ENCODE results near the gene INSL3. TPM values are rescaled to one million over a fixed set of nuclear protein-coding genes. Genes with fewer than 3 reads are reported as not detected.
A peak's percentile ranks its signal among the peaks of the same experiment; 100 is the strongest.

Gene INSL3, protein sequence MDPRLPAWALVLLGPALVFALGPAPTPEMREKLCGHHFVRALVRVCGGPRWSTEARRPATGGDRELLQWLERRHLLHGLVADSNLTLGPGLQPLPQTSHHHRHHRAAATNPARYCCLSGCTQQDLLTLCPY
- total RNA-seq (1 to 10 TPM; 5.0 to 5.3 TPM), polyA plus RNA-seq (1 to 10 TPM; 1.0 to 3.9 TPM)

DNA sequence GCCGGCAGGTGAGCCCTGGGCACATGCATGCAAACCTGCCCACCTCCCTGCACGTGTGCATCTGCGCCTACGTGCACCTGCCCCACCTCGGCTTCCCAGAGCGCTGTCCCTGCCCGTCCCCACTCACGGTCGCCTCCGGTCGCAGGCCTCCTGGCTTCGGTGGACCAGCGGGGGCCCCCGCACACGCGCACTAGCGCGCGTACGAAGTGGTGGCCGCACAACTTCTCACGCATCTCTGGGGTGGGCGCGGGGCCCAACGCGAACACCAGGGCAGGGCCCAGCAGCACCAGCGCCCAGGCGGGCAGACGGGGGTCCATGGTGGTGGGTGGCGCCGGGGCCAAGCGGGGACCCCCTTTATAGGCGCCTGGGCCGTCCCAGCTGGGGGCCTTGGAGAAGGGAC lies at the start of gene INSL3:
TSS of gene INSL3 (minus strand) at position 330 of the 400 bp plus-strand sequence. CDS start at position 317, 13 bp downstream.
- H3K9me3 ChIP-seq (ENCODE audit: control insufficient read depth in 1 of 2, low read length in 2 of 2): no peaks in the 10 kb centered on the region
- Mint-ChIP-seq H3K9me3 (no peaks in the 10 kb centered on the region), H3K36me3 (peaks cover 7 to 10% of the 10 kb centered on the region in 2 donors), H3K4me3 (no peak within 1 kb of the TSS), H3K27me3 (no peaks in the 10 kb centered on the region), H3K27ac (no peak within 1 kb of the TSS), H3K4me1 (peaks cover 0 to 2% (median under 1%) of the 10 kb centered on the region in 4 donors)
- DNase-seq: no peak
- H3K4me1 ChIP-seq (ENCODE audit: insufficient read depth, low read length): no peaks in the 10 kb centered on the region
- H3K27ac ChIP-seq (ENCODE audit: low read depth, low read length): no peak within 1 kb of the TSS
- intact Hi-C loops (cut with micrococcal nuclease): no loop called here
- no peak within 1 kb of the TSS for H3K4me3 ChIP-seq (ENCODE audit: low read length in 2 of 2)
- POLR2A ChIA-PET (ENCODE audit: partially characterized antibody): interaction anchor here (0.6 to 2.5 kb wide), 2 partner anchors 9 to 18 kb away, joined by 3 to 8 read pairs; no protein-coding TSS in a partner anchor
- CTCF ChIA-PET (ENCODE audit: partially characterized antibody): no interaction called here
- H3K36me3 ChIP-seq (ENCODE audit: insufficient read depth, low read length): no peaks in the 10 kb centered on the region
- H3K27me3 ChIP-seq (ENCODE audit: insufficient read depth, low read length): no peaks in the 10 kb centered on the region

DNA sequence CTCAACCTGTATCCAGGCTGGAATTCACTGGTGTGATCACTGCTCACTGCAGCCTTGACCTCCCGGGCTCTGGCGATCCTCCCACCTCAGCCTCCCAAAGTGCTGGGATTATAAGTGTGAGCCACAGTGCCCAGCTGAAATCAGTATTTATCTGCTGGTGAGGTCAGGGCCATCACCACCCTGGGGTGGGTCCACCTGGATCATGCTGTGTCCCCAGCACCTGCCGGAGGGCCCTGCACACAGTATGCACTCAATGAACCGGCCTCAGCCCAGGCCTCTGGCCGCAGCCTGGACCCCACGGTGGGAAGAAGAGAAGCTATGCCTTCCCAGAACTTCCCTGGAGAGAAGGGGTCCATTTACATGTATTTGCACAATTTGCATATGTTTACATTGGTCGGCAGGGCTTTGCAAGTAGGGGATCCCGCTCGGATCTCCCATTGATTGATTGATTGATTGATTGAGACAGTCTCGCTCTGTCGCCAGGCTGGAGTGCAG lies 47.8 kb upstream of the INSL3 start:
- Histone ChIP-seq H3K4me3 (ENCODE audit: low read length in 2 of 2) (no peak overlapping the region), H3K9me3 (ENCODE audit: control insufficient read depth in 1 of 2, low read length in 2 of 2) (no peaks in the 10 kb centered on the region), H3K36me3 (ENCODE audit: insufficient read depth, low read length) (peaks cover 9% of the 10 kb centered on the region), H3K4me1 (ENCODE audit: insufficient read depth, low read length) (peaks cover 26% of the 10 kb centered on the region), H3K27me3 (ENCODE audit: insufficient read depth, low read length) (no peaks in the 10 kb centered on the region), H3K27ac (ENCODE audit: low read depth, low read length) (no peak overlapping the region)
- Mint-ChIP-seq H3K27ac (peak overlapping the region in 2 of 7 donors; percentile 58 to 66), H3K27me3 (no peaks in the 10 kb centered on the region), H3K4me3 (peak overlapping the region in 1 of 8 donors; percentile 20), H3K9me3 (no peaks in the 10 kb centered on the region), H3K4me1 (peaks cover 3 to 26% (median 10%) of the 10 kb centered on the region in 4 donors), H3K36me3 (peaks cover 3 to 8% of the 10 kb centered on the region in 2 donors)
- no peak for DNase-seq
- ChIA-PET CTCF (ENCODE audit: partially characterized antibody) (no interaction called here), POLR2A (ENCODE audit: partially characterized antibody) (interaction anchor here (4.8 kb wide), 1 partner anchor 9 kb away, joined by 81 read pairs; the partner anchor contains the start of gene RPL18A)
- intact Hi-C loops (cut with micrococcal nuclease): no loop called here

DNA sequence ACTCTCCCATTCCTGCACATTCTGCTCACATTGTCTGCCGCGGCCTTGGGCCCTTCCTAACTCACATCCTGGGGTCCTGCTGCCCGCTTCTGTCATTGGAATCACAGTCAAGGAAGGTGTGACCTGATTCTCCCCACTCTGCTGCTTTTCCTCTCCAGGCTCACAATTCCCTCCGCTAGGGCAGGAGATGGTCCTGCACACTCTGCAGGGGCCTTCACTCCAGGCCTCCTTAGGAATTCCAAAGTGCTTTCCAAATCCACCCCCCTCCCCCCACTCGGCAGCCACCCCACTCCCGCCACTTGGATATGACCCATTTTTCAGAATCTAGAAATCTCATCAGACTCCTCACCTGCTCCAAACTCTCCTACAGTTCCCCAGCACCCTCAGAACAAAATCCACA lies 47.4 kb upstream of the INSL3 start:
- intact Hi-C loops (cut with micrococcal nuclease): no loop called here
- Histone ChIP-seq H3K27me3 (ENCODE audit: insufficient read depth, low read length) (no peaks in the 10 kb centered on the region), H3K4me3 (ENCODE audit: low read length in 2 of 2) (no peak overlapping the region), H3K4me1 (ENCODE audit: insufficient read depth, low read length) (peaks cover 24% of the 10 kb centered on the region), H3K9me3 (ENCODE audit: control insufficient read depth in 1 of 2, low read length in 2 of 2) (no peaks in the 10 kb centered on the region), H3K27ac (ENCODE audit: low read depth, low read length) (no peak overlapping the region), H3K36me3 (ENCODE audit: insufficient read depth, low read length) (peaks cover 14% of the 10 kb centered on the region)
- Mint-ChIP-seq H3K27me3 (no peaks in the 10 kb centered on the region), H3K4me1 (peaks cover 3 to 26% (median 10%) of the 10 kb centered on the region in 4 donors), H3K36me3 (peaks cover 5 to 12% of the 10 kb centered on the region in 2 donors), H3K4me3 (peak overlapping the region in 1 of 8 donors; percentile 20), H3K9me3 (no peaks in the 10 kb centered on the region), H3K27ac (peak overlapping the region in 2 of 7 donors; percentile 58 to 66)
- ChIA-PET CTCF (ENCODE audit: partially characterized antibody) (no interaction called here), POLR2A (ENCODE audit: partially characterized antibody) (no interaction called here)
- no peak for DNase-seq

DNA sequence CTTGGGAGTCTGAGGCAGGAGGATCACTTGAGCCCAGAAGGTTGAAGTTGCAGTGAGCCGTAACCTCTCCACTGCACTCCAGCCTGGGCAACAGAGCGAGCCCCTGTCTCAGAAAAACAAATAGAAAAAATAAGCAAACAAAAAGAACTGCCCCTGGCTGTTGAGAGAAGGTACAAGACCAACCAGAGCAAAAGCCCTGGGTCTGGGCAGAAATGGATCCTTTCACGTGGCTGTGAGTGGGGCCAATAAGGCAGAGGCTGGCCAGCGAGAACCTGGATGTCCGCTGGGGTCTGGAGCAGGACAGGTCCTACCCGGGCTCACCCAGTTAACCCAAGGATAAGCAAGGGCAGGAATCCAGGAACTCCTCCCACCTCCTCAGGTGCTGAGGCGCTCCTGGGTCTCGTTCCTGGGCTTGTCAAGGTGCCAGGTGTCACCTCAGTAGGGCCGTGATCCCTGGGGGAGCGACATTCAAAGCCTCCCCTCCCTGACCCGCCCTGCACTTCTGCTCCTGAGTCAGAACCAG lies 45.7 kb upstream of the INSL3 start:
- intact Hi-C loops (cut with micrococcal nuclease): no loop called here
- CTCF ChIA-PET (ENCODE audit: partially characterized antibody): no interaction called here
- no peak for DNase-seq
- no peaks in the 10 kb centered on the region for H3K9me3 ChIP-seq (ENCODE audit: control insufficient read depth in 1 of 2, low read length in 2 of 2)
- peaks cover 15% of the 10 kb centered on the region for H3K4me1 ChIP-seq (ENCODE audit: insufficient read depth, low read length)
- peaks cover 3 to 24% (median 9%) of the 10 kb centered on the region in 4 donors for H3K4me1 Mint-ChIP-seq
- H3K36me3 ChIP-seq (ENCODE audit: insufficient read depth, low read length): peaks cover 31% of the 10 kb centered on the region
- H3K4me3 Mint-ChIP-seq: no peak overlapping the region
- no peaks in the 10 kb centered on the region for H3K9me3 Mint-ChIP-seq
- H3K4me3 ChIP-seq (ENCODE audit: low read length in 2 of 2): no peak overlapping the region
- H3K27ac ChIP-seq (ENCODE audit: low read depth, low read length): no peak overlapping the region
- no peaks in the 10 kb centered on the region for H3K27me3 Mint-ChIP-seq
- POLR2A ChIA-PET (ENCODE audit: partially characterized antibody): no interaction called here
- H3K27ac Mint-ChIP-seq: peak overlapping the region in 2 of 7 donors; percentile 10 to 52
- peaks cover 16 to 22% of the 10 kb centered on the region in 2 donors for H3K36me3 Mint-ChIP-seq
- H3K27me3 ChIP-seq (ENCODE audit: insufficient read depth, low read length): no peaks in the 10 kb centered on the region

DNA sequence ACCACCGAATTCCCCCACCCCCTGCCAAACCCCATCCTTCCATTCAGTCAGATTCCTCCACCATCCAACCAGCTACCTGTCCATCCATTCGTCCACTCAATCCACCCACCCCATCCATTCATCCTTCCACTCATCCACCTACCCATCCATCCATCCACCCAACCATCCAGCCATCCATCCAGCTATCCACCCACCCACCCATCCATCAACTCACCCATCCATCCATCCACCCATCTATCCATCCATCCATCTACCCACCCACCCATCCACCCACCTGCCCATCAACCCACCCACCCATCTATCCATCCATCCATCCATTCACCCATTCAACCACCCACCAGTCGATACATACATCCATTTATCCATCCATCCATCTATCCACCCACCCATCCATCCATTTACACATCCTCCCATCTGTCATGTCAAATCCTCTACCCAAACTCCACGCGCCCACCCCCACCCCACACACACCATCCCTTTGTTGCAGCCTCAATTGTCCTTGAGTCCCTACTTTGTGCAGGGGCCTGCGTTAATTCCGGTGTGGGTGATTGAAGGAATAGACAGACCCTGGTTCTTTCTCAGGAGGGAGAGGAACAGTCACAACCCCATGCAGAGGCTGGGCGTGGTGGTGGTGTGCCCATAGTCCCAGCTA lies 45.1 kb upstream of the INSL3 start:
- Histone ChIP-seq H3K9me3 (ENCODE audit: control insufficient read depth in 1 of 2, low read length in 2 of 2) (no peaks in the 10 kb centered on the region), H3K27ac (ENCODE audit: low read depth, low read length) (no peak overlapping the region), H3K4me3 (ENCODE audit: low read length in 2 of 2) (no peak overlapping the region), H3K27me3 (ENCODE audit: insufficient read depth, low read length) (no peaks in the 10 kb centered on the region), H3K36me3 (ENCODE audit: insufficient read depth, low read length) (peaks cover 36% of the 10 kb centered on the region), H3K4me1 (ENCODE audit: insufficient read depth, low read length) (peaks cover 16% of the 10 kb centered on the region)
- peaks cover 2 to 24% (median 11%) of the 10 kb centered on the region in 4 donors for H3K4me1 Mint-ChIP-seq
- no peaks in the 10 kb centered on the region for H3K9me3 Mint-ChIP-seq
- CTCF ChIA-PET (ENCODE audit: partially characterized antibody): interaction anchor here (1.2 kb wide), 1 partner anchor 72 kb away, joined by 4 read pairs; no protein-coding TSS in a partner anchor
- peaks cover 21 to 24% of the 10 kb centered on the region in 2 donors for H3K36me3 Mint-ChIP-seq
- intact Hi-C loops (cut with micrococcal nuclease): no loop called here
- no peaks in the 10 kb centered on the region for H3K27me3 Mint-ChIP-seq
- no peak for DNase-seq
- H3K4me3 Mint-ChIP-seq: peak overlapping the region in 1 of 8 donors; percentile 20
- peak overlapping the region in 3 of 7 donors; percentile 10 to 52 (median 35) for H3K27ac Mint-ChIP-seq
- POLR2A ChIA-PET (ENCODE audit: partially characterized antibody): interaction anchor here (0.6 to 1.7 kb wide), 6 partner anchors 10 to 230 kb away, joined by 3 to 8 read pairs (median 3); partner anchors contain the start of gene JAK3

DNA sequence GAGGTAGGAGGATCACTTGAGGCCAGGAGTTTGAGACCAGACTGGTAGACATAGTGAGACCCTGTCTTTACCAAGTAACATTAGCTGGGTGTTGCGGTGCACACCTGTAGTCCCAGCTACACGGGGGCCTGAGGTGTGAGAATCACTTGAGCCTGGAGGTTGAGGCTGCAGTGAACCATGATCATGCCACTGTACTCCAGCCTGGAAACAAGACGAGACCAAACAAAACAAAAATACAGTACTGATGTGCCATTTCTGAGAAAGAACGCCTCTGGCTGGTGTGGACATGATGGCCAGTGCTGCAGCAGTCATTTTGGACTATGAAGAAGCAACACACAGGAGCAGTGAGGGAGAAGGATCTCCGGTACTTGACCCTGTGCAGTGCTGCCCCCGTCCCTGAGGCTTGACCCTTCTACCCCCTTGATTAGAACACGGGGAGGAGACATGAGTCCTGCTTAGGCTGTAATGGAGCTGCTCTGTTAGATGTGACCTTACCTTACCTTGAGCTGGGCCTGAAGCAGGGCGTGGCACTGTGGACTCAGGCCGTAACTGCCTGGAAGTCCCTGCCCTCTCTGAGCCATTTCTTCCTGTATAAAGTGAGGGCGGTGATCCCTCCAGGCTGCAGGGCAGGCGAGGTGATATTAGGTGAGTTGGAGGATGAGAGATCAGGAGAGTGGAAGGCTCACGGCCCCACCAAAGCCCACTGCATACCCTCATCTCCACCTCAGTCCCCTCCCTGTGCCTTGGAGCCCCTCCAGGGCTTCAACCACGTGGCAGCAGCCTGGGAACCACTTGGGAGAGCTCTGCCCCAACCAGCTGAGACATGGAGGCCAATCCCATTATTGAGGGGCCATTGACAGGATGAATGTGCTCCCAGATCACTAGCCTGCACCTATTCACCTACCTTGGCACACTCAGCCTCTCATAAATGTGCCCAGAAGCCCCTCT lies 44.3 kb upstream of the INSL3 start:
- Histone ChIP-seq H3K4me3 (ENCODE audit: low read length in 2 of 2) (no peak overlapping the region), H3K4me1 (ENCODE audit: insufficient read depth, low read length) (peaks cover 19% of the 10 kb centered on the region), H3K27ac (ENCODE audit: low read depth, low read length) (no peak overlapping the region), H3K27me3 (ENCODE audit: insufficient read depth, low read length) (no peaks in the 10 kb centered on the region), H3K9me3 (ENCODE audit: control insufficient read depth in 1 of 2, low read length in 2 of 2) (no peaks in the 10 kb centered on the region), H3K36me3 (ENCODE audit: insufficient read depth, low read length) (peaks cover 43% of the 10 kb centered on the region)
- peak overlapping the region in 5 of 7 donors; percentile 4 to 68 (median 56) for H3K27ac Mint-ChIP-seq
- H3K36me3 Mint-ChIP-seq: peaks cover 26 to 29% of the 10 kb centered on the region in 2 donors
- ChIA-PET POLR2A (ENCODE audit: partially characterized antibody) (interaction anchor here (0.6 to 1.7 kb wide), 8 partner anchors 9 to 231 kb away, joined by 3 to 8 read pairs (median 3); partner anchors contain the start of genes CCDC124 and JAK3), CTCF (ENCODE audit: partially characterized antibody) (interaction anchor here (1.2 to 1.8 kb wide), 2 partner anchors 67 to 73 kb away, joined by 4 to 5 read pairs; partner anchors contain the start of gene CCDC124)
- intact Hi-C loops (cut with micrococcal nuclease): no loop called here
- H3K4me1 Mint-ChIP-seq: peaks cover 10 to 24% (median 15%) of the 10 kb centered on the region in 4 donors
- H3K27me3 Mint-ChIP-seq: no peaks in the 10 kb centered on the region
- DNase-seq: no peak
- H3K9me3 Mint-ChIP-seq: no peaks in the 10 kb centered on the region
- H3K4me3 Mint-ChIP-seq: no peak overlapping the region
